Fibroblast of peridontal ligament (primary cell): ENCODE results near the gene NRG3.

ENCODE experiments used
- DNase-seq: peaks from one replicate; pipeline ENCODE4 v3.0.0-alpha.2; 2010; ENCODE audit errors: extremely low read depth

The NRG3 gene

DNA sequence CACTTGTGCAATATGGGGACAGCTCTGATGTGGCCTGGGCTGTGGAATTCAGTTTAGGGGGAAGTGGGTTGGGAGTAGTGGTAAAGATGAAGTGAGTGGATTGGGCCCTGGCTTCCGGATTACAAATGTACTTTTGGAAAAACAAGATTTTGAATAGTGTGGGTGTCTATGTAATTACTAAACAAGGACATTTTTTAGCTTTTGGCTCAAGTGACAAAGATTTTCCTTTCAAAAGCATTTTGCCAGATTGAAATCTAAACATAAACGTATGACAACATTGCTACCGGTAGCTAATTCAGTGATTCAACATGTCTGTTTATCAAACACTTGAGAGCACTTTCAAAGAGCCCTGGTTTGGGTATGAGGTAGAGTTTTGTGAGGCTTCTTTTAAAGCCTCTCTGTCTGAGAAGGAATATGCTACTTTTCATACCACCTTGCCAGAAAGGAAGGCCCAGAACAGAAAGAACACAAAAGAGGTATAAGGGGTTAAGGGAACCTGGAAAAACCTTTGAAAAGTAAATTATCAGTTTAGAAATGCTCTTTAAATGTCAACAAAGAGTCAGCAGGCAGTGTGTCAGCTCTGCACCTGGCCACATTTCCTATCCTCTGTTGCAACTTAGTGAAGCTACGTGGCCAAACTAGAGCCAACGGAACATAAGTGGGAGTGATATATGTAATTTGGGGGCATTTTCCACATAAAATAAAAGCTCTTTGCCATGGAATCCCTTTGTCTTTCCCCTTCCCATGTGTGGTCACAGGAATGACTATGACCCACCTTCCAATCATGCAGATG, 516.1 kb downstream of the NRG3 start:
- DNase-seq = no peak

DNA sequence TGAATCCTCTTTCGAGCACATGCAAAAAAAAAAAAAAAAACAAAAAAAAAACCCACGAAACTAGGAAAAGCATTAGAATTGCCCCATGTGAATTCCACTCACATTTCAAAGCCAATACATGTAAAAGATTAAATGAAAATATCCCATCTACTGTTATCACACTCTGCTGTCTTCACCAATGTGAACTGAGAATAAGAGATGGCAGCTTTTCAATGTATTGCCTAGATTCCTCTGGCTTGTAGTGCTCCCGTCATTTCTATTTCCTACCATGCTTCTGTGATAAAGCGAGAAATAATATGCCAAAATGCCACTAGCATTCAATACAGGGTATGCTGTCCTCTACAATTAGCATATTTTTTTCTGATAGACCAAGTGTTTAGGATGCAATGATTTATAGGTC, 517.0 kb downstream of the NRG3 start:
- no peak for DNase-seq

DNA sequence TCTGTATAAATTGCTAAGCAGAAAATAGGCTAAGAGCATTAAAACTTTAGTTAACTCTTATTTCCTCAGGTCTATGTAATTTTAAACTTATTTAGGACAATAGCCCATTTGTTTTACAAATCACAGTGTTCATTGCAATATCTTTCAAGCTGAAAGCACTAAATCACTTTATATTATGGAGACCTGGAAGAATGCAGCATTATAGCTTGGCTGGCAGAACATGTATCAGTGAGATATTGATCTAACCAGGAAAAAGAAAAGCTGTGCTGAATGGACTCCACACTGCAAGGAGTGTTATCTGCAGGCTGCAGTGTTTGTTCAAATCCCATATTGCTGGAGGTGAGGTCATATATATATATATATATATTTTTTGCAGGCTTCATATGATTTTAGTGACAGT, 517.5 kb downstream of the NRG3 start:
- no peak for DNase-seq

DNA sequence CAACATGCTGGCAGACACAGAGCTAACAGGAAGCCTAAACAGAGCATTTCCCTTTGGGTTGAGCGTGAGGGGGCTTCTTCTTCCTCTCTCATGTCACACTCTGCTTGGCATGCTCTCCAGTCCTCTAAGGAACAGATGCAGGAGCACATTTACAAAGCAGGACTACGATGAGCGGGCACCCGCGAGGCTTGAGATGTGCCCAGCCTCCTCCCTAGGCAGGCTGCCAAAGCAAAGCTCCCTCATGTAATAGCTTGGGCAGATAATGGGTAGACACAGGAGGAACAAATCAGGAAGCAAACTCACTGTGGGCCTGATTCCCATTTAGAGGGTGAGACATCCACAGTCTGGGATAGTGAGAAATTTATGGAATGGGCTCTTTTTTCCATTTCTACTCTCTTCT, 519.1 kb downstream of the NRG3 start:
- no peak for DNase-seq

DNA sequence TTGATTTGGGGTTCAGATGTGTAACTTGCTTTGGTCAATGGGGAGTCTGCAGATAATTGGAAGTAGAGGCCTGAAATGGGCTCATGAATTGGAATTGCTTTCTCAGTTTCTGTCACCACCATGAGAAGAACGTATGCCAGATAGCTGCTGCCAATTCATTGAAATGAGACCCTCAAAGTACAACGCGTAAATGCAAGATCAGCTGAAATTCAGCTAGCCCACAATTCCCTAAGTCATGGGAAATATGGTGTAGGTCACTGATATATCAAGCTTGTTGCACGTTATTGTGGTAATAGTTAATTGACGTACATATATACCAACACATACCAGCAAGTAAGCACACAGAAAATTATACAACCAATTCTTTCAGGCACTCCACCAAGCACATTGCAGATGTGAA, 520.0 kb downstream of the NRG3 start:
- no peak for DNase-seq

DNA sequence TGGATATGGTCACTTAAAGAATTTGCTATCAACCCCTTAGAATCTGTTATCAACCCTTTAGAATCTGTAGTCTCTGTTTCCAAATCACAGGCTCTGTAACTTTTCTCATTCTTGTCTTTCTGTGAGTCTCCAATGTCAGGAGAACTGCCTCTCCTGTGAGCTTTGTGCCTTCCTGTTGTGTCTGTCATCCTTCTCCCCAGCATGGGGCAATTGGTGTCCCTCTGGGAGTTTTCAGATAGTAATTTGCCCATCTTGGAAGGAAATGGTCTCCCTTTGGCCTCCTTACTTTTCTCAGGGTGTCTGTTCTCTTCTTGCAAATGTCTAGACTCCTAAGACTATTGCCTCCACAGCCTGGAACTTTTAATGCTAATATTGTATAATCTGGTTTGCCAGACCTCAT, 521.9 kb downstream of the NRG3 start:
- DNase-seq = no peak

DNA sequence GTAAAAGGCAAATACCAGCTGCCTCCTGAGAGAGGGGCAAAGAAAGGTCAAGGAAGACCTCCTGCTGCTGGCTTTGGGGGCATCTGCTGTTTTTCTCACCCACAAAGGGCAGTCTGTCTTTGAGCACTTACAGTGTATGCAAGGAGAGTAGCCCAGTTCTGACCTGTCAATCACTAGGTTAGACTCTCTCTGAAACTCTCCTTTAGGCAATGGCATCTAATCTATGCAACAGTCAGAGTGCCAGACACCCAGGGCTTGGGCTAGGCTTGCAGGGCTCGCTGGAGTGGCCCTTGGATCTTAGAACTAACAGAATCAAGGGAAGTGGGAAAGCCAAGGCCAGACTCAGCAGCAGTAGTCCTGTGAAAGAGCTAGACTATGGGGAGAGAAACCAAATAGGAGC, 522.9 kb downstream of the NRG3 start:
- DNase-seq = no peak

DNA sequence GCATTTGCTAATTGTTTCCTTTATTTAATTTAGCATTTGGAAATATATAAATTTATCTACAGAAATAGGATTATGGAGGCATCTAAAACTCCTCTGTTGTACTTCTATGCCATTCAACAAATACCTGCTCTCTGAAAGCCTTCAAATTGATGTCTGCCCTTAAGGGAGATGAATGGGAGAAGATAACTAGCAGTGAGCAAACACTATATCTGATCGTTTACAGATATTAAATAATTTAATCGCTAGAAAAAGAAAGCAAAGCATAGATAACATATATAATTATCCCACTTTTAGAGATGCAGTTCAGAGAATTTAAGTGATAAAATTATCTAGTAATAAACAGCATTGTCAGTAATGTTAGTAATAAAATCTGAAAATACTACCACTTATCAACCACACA, 524.9 kb downstream of the NRG3 start:
- DNase-seq = no peak

DNA sequence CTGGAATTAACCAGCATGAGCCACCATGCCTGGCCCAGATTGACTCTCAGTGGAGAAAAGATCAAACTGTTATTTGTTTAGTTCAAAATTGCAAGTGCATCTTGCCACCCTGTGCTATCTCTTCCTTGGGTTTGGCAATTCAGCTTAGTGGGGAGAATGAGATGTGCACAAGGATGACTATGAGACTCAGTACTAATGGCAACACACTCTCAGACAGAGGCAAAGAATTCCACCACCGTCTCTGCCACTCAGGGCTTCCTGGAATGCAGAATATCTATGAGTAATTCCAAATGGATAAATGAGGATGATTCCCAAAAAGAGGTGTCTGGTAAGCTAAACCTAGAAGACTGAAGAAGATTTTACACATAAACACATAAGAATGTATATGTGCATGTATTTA, 525.8 kb downstream of the NRG3 start:
- DNase-seq = no peak

DNA sequence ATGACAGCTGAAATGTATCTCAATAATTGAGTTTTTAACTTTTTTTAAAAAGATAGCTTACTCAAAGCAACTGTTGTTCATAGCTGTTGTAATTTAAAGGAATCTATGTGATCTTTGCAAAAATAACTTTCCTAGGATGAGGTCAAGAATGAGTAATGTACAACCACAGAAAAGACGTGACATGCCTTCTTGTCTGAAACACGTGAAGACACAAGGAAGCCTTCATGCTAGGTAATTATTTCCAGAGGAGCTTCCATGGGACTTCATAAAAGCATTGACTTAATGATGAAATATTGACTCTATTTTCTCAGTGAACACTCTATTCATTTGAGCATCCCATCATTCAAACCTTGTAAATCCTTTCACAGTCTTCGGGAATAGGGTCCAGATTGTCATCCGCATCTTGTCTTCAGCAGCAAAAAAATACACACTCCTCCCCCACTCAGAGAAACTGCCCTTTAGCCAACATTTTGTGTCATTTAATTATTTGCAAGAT, 528.0 kb downstream of the NRG3 start:
- DNase-seq = no peak

DNA sequence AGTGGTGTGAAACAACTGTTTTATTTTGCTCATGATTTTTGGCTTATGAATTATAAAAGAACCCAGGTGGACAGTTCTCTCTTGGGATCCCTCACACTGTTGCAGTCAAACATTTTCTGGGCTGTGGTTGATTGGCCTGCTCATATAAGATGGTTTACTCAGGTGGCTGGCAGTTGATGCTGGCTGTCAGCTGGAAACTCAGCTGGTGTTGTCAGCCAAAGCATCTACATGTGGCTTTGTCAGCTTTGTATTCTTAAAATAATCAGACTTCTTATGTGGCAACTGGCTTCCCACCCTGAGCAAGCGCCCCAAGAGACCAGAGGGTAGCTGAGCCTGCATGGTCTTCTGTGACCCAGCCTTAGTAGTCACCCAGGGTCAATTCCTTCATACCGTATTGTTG, 534.7 kb downstream of the NRG3 start:
- DNase-seq = no peak

DNA sequence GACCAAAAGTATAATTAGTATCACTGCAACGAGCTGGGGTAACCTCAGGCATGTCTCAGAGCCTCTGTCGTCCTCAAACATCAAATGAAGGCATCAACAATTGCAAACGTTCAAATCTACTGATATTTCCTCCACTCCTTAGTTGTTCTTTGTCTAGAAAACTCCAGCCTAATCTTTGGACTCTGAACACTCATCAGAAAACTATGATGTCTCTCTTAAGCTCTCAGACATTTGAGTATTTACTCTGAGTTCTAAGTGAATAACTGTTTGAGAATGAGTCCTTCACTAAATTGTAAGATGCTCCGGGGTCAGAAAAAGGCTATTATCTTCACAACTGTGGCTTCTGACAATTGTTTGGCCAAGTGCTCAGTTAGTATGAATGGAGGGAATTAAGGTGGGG, 536.4 kb downstream of the NRG3 start:
- DNase-seq = no peak

DNA sequence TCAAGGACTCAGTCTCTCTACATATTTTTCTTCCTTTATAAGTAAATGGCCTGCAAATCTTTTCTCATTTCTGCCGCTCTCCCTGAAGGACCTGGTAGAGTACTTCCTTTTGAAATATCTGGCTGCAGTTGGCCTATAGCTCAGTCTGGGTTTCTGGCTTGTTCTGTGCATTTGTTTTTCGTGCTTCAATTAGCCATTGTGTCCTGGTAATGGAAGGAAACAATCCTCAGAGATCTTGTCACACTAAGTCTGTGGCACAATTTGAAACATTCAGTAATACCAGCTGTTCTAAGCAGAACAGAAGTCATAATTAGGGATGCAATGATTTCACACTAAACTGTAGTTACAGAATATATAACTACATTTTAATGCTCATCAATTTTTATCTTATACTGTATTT, 545.0 kb downstream of the NRG3 start:
- DNase-seq = no peak

DNA sequence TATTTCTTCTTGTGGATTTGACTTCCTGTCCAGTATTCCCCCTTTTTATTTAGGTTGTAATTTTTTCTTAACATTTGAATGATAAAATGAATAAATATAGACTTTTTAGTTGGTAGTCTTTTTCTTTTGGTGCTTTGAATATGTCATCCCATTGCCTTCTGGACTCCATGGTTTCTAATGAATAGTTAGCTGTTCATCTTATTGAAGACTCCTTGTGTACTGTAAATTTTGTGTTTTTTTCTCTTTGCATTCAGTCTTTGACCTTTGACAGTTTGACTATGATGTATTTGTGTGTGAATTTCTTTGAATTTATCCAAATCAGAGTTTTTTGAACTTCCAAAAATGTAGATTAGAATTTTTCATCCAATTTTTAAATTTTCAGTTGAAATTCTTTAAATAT, 554.3 kb downstream of the NRG3 start:
- no peak for DNase-seq

DNA sequence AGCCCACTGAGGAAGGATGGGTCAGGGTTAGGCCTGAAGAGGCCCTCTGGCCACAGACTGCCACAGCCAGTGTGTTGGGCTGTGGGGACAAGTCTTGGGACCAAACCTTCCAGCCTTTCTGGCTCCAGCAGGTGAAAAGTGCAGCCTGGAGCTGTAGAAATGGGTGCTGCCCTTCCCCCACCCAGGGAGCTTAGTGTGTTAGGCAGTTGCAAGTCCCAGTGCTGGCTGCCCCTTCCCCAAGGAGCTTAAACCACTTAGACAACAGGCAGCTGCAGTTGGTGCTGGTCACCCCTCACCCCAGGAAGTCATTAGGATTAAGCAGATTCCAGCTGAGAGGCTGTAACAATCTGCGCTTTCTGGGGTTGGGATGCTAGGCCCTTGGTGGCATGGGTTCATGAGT, 563.3 kb downstream of the NRG3 start:
- DNase-seq = no peak

DNA sequence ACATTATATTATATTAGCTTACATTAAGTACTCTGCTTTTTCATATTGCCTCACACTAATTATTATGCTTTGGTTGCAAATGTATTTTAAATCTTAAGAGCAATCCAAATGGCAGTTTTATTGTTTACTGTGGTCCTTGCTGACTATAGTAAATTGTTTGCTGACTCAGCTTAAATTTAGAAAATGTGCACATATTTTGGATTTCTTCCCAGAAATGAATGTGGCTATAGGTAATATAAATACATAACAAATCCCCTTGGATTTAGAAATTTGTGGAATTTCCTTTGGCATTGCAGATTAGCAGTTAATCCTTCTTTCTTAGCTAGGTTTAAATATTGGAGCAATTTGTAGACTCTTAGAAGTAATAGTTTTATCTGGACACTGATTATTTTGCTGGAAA, 565.8 kb downstream of the NRG3 start:
- no peak for DNase-seq

DNA sequence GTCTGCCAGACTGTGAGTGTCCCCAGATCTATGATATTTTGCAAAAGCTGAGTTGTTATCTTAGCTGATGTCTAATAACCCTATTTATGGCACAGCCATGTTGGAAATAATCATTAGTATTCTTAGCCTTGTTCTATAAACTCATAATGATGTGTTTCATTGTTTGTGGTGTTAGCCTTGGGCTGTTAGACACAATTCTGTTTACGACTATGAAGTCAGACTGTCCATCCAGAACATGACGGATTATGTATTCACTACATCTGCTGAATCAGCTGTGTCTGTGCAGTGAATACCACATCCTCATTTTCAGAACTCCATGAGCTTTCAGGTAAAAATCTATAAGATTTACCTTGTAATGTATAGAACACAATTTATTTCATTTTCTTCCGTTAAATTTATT, 577.1 kb downstream of the NRG3 start:
- no peak for DNase-seq

DNA sequence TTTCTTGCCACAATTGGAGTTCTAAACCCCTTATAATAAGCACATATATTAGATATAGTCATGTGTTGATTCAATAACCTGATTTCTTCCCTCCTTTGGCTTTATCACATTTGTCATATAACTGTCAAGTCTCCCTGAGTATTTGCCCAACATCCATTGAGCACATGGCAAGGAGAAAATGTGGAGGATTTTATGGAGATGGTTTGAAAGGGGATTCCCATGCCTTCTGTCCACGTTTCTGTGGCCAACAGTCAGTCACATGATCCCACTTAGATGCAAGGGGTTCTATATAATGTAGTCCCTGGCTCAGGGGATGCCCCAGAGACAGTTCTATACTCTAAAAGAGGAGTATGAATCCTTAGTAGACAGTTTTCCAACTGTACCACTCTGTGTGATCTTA, 577.7 kb downstream of the NRG3 start:
- no peak for DNase-seq

DNA sequence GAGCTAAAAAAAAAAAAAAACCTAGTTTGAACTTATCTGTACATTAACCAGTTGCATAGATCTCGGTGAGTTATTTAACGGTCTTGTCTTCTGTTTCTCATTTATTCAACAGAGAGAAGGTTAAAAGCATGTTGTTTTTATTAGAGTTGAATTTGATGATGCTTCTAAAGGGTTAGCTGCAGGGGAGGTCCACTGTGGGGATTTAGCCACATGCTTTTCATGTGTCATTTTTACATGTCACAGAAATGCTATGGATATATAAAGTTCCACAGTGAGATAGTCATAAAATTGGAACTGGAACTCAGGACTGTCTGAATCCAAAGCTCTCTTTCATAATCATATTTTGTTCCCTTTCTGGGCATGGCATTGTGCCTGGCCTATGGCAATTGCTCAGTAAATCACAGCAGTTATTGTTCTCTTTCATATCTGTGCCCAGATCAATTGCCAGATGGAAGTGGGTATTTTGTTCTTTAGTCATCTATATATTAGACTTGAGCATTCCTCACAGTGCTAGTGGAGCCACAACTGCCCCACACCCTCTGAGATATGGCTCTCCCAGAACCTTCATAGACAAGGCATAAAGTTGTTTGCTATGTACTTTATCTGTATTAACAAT, 578.8 kb downstream of the NRG3 start:
- DNase-seq = no peak

DNA sequence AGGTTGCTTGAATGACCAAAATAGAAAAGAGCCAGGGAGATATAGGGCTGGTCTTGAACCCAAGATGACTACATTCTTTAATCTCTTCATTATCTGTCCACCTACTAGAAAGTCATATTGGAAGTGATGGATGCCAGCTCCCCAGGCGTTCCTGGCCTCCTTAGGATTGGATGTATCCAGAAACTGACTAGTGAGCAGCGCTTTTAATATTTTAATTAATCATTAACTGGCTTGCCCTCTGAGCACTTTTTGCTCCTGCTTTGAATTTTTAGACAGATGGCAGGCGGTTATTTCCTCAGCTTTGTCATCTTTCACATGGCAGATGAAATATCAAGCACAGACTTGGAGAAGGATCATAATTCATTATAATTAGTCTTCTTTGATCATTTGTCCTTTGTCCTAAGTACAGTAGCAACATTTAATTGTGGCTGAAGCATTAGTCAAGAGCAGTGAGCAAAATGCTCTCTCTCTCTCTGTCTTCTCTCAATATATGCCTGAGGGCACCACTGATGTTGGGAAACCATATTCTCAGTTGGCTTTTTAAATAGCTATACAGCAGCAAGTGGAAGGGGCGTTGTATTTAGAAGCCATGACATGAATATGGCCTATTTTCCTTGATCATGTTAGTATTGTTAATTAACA, 588.0 kb downstream of the NRG3 start:
- no peak for DNase-seq

DNA sequence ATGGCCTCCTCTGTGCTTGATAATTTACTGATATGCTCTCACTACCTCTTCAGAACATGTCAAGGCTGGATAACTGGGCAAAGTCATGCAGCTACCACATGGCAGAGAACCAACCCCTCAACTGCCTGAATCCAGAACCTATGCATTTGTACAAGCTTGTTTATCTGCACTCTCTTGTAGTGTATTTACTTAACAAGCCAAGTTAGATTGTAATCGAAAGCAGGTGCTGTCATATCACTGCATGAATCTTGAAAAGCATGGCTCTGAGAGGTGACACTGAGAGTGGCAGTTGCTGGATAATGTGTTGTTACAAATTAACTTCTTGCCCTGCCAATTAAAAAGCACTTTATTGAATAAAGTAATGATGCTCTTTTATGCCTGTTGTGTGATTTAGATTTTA, 588.6 kb downstream of the NRG3 start:
- no peak for DNase-seq

DNA sequence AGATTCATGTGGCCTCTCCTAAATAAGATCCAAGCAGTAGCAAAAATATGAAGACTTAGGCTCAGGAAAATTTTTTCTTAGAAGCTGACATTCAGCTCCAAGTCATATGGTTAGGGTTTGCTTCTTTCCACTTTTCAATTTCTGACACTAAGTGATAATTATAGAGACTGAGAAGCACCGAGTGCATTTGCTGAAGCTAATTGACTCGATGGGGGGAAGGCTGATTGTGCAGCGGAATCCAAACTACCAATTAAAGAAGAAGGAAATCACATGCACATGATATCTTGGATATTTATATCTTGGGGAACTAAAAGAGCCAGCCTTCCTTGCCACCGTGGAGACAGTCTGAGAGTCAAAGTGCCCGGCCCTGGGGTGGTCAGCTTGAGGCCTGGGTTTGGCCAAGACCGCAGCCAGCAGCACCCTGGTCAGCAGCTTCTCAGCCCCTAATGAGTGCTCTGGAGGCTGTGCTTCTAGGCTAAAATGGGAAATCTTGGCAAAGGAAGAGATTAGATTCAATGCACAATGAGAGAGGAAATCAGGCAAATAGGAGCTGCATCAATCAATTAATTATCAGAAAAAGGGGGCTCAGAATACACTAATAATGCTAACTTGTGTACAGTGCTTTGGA, 589.3 kb downstream of the NRG3 start:
- no peak for DNase-seq

DNA sequence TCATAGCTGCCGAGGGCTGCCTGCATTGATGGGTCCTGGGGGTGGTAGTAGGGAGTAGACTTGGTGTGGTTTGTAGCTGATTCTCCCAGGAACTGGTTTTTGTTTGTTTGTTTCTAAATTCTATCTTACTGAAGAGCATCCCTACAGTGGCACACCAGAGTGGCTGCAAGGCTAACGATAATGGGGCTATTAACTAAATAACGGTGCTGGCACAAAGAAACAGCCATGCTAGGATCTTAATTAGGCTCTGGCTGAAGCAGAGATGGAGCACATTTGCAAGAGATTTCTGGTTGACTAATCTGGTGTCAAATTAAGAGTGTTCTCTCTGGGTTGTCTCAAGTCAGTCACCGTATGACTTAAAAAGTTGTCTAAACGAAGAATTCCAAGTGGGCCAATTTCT, 590.0 kb downstream of the NRG3 start:
- no peak for DNase-seq
